Measurements from ENCODE around the gene FAM32A. TPM values are rescaled to one million over a fixed set of nuclear protein-coding genes. Genes with fewer than 3 reads are reported as not detected.

Gene FAM32A
- total and polyA plus RNA-seq, 2 experiments from 2014 or later = 154 to 209 TPM

- Histone ChIP-seq H3K27ac (no peak overlapping the region), H3K4me3 (no peak overlapping the region), H3K9me3 (ENCODE audit: low read depth) (no peaks in the 10 kb centered on the region), H3K4me1 (ENCODE audit: low read depth) (no peaks in the 10 kb centered on the region), H3K36me3 (peaks cover 3% of the 10 kb centered on the region), H3K27me3 (no peaks in the 10 kb centered on the region)
- DNase-seq (ENCODE audit: low read depth in 1 of 2, low spot score in 1 of 2) = no peak
- TF ChIP-seq CTCF (IDR thresholded peaks at IDR 0.05; ENCODE audit: low read depth, low read length) = no peak
Observed at GRCh38 chr19:16233081-16233776, 48.0 kb downstream of the FAM32A start.

GRCh38 chr19:16233836-16234551, 48.8 kb downstream of the FAM32A start:
- Histone ChIP-seq H3K4me1 (ENCODE audit: low read depth) (no peaks in the 10 kb centered on the region), H3K27ac (no peak overlapping the region), H3K9me3 (ENCODE audit: low read depth) (no peaks in the 10 kb centered on the region), H3K36me3 (peaks cover 3% of the 10 kb centered on the region), H3K4me3 (no peak overlapping the region), H3K27me3 (no peaks in the 10 kb centered on the region)
- peak in 1 of 2 donors; percentile 18 for DNase-seq (ENCODE audit: low read depth in 1 of 2, low spot score in 1 of 2)
- TF ChIP-seq CTCF (IDR thresholded peaks at IDR 0.05; ENCODE audit: low read depth, low read length) = no peak

- no peak for TF ChIP-seq CTCF (IDR thresholded peaks at IDR 0.05; ENCODE audit: low read depth, low read length)
- peaks cover under 1% of the 10 kb centered on the region for H3K36me3 ChIP-seq
- H3K4me3 ChIP-seq = no peak overlapping the region
- DNase-seq (ENCODE audit: low read depth in 1 of 2, low spot score in 1 of 2) = no peak
- no peaks in the 10 kb centered on the region for H3K27me3 ChIP-seq
- no peaks in the 10 kb centered on the region for H3K4me1 ChIP-seq (ENCODE audit: low read depth)
- H3K9me3 ChIP-seq (ENCODE audit: low read depth) = no peaks in the 10 kb centered on the region
- no peak overlapping the region for H3K27ac ChIP-seq
Observed at GRCh38 chr19:16234552-16235445, 49.6 kb downstream of the FAM32A start.

GRCh38 chr19:16235811-16236652, 50.8 kb downstream of the FAM32A start:
- no peaks in the 10 kb centered on the region for H3K36me3 ChIP-seq
- H3K27me3 ChIP-seq = no peaks in the 10 kb centered on the region
- no peak for DNase-seq (ENCODE audit: low read depth in 1 of 2, low spot score in 1 of 2)
- H3K4me1 ChIP-seq (ENCODE audit: low read depth) = no peaks in the 10 kb centered on the region
- no peak overlapping the region for H3K4me3 ChIP-seq
- H3K27ac ChIP-seq = no peak overlapping the region
- no peaks in the 10 kb centered on the region for H3K9me3 ChIP-seq (ENCODE audit: low read depth)
- no peak for TF ChIP-seq CTCF (IDR thresholded peaks at IDR 0.05; ENCODE audit: low read depth, low read length)

Other genes with a start within 250 kb of the FAM32A start
- not detected in 2 replicates for gene OR10H4, start 236.4 kb upstream of the FAM32A start, total RNA-seq
- not detected in 2 replicates for gene OR10H4, start 236.4 kb upstream of the FAM32A start, polyA plus RNA-seq
- gene TPM4, start 108.9 kb upstream of the FAM32A start, total RNA-seq = 184 and 268 TPM in 2 replicates
- 118 and 120 TPM in 2 replicates for gene TPM4, start 108.9 kb upstream of the FAM32A start, polyA plus RNA-seq
- 38.2 and 52.0 TPM in 2 replicates for gene RAB8A, start 73.5 kb upstream of the FAM32A start, total RNA-seq
- 87.3 and 93.8 TPM in 2 replicates for gene RAB8A, start 73.5 kb upstream of the FAM32A start, polyA plus RNA-seq
- gene HSH2D, start 41.7 kb upstream of the FAM32A start, total RNA-seq = not detected in 2 replicates
- 0.12 TPM in 1 of 2 replicates, not detected in the other for gene HSH2D, start 41.7 kb upstream of the FAM32A start, polyA plus RNA-seq
- not detected in 2 replicates for gene CIB3, start 11.9 kb upstream of the FAM32A start, total RNA-seq
- gene CIB3, start 11.9 kb upstream of the FAM32A start, polyA plus RNA-seq = not detected in 2 replicates
- 120 and 158 TPM in 2 replicates for gene AP1M1, start 12.5 kb downstream of the FAM32A start, total RNA-seq
- gene AP1M1, start 12.5 kb downstream of the FAM32A start, polyA plus RNA-seq = 105 and 114 TPM in 2 replicates
- 7.8 and 13.4 TPM in 2 replicates for gene KLF2, start 139.4 kb downstream of the FAM32A start, total RNA-seq
- gene KLF2, start 139.4 kb downstream of the FAM32A start, polyA plus RNA-seq = 10.9 and 12.1 TPM in 2 replicates